Ovary (tissue), 3 donors: ENCODE measurements around the gene CREB1.

Experiments
- EP300 ChIP-seq: sonication (generic); formaldehyde crosslinking; IDR thresholded peaks from one replicate; pipeline ENCODE4 v1.6.1; 2017; ENCODE audit warnings: antibody characterized with exemption
- POLR2A ChIP-seq: fragments of 450-650 bp; IDR thresholded peaks from one replicate; pipeline ENCODE4 v1.6.1; 2017; ENCODE audit warnings: antibody characterized with exemption, mild to moderate bottlenecking, moderate library complexity
- TF ChIP-seq, protein P1 (sequence below), 3 donors: fragments of 450-650 bp in 2 of 3; fragments of 200-600 bp in 1 of 3; IDR thresholded peaks; one replicate each; pipeline versions ENCODE4 v1.5.1 to v1.8.0; 2016 to 2022; ENCODE audit warnings: antibody characterized with exemption in 3 of 3, mild to moderate bottlenecking in 1 of 3
- donor health status: DM: no; HTN: no; CAD: no.

- TF ChIP-seq EP300 (no peak), POLR2A (no peak)
- TF ChIP-seq, protein P1, sequence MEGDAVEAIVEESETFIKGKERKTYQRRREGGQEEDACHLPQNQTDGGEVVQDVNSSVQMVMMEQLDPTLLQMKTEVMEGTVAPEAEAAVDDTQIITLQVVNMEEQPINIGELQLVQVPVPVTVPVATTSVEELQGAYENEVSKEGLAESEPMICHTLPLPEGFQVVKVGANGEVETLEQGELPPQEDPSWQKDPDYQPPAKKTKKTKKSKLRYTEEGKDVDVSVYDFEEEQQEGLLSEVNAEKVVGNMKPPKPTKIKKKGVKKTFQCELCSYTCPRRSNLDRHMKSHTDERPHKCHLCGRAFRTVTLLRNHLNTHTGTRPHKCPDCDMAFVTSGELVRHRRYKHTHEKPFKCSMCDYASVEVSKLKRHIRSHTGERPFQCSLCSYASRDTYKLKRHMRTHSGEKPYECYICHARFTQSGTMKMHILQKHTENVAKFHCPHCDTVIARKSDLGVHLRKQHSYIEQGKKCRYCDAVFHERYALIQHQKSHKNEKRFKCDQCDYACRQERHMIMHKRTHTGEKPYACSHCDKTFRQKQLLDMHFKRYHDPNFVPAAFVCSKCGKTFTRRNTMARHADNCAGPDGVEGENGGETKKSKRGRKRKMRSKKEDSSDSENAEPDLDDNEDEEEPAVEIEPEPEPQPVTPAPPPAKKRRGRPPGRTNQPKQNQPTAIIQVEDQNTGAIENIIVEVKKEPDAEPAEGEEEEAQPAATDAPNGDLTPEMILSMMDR (IDR thresholded peaks at IDR 0.05): no peak
Observed at GRCh38 chr2:207643892-207644291, 114.1 kb downstream of the CREB1 start.
